ENCODE measurements around the gene CRPPA. TPM values are rescaled to one million over a fixed set of nuclear protein-coding genes. Genes with fewer than 3 reads are reported as not detected.
"Not testable (repeated sequence)": the region's sequence is repeated elsewhere in the genome, so short reads cannot be mapped to it uniquely, and the experiment has no call there.

CRPPA gene
- total RNA-seq, 2 donors from 2014 or later: 1.4 to 2.1 TPM

DNA sequence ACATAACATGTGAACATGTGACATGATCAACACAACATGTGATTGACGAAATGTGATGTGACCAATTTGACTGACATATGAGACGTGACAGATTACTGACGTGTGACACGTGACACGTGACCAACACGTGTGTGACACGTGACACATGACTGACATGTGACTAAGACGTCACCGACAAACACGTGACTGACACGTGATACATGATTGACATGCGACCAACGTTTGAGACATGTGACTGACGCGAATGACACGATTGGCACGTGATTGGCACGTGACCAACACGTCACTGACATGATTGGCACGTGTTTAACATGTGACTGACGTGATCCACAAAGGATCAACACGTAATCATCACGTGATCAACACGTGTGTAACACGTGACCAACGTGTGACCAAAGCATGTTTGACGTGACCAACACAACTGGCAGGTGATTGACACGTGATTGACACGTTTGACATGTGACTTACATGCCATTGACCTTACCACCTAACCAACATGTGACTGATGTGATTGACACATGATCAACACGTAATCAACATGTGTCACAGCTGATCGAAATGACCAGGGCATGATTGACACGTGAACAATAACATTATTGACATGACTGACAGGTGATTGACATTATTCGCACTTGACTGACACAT, 23.7 kb downstream of the CRPPA start:
- Histone ChIP-seq H3K9me3 (no peaks in the 10 kb centered on the region), H3K27ac (no peak overlapping the region), H3K4me3 (no peak overlapping the region), H3K4me1 (ENCODE audit: control insufficient read depth in 1 of 2, low read depth in 2 of 2) (no peaks in the 10 kb centered on the region), H3K27me3 (replicated peaks; ENCODE audit: insufficient read depth) (no peaks in the 10 kb centered on the region), H3K36me3 (no peaks in the 10 kb centered on the region)
- no peak for DNase-seq (ENCODE audit: low spot score)
- ATAC-seq (ENCODE audit: insufficient number of reproducible peaks, low FRiP score, low read depth): no peak
- TF ChIP-seq, protein P1, sequence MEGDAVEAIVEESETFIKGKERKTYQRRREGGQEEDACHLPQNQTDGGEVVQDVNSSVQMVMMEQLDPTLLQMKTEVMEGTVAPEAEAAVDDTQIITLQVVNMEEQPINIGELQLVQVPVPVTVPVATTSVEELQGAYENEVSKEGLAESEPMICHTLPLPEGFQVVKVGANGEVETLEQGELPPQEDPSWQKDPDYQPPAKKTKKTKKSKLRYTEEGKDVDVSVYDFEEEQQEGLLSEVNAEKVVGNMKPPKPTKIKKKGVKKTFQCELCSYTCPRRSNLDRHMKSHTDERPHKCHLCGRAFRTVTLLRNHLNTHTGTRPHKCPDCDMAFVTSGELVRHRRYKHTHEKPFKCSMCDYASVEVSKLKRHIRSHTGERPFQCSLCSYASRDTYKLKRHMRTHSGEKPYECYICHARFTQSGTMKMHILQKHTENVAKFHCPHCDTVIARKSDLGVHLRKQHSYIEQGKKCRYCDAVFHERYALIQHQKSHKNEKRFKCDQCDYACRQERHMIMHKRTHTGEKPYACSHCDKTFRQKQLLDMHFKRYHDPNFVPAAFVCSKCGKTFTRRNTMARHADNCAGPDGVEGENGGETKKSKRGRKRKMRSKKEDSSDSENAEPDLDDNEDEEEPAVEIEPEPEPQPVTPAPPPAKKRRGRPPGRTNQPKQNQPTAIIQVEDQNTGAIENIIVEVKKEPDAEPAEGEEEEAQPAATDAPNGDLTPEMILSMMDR (IDR thresholded peaks at IDR 0.05): no peak

DNA sequence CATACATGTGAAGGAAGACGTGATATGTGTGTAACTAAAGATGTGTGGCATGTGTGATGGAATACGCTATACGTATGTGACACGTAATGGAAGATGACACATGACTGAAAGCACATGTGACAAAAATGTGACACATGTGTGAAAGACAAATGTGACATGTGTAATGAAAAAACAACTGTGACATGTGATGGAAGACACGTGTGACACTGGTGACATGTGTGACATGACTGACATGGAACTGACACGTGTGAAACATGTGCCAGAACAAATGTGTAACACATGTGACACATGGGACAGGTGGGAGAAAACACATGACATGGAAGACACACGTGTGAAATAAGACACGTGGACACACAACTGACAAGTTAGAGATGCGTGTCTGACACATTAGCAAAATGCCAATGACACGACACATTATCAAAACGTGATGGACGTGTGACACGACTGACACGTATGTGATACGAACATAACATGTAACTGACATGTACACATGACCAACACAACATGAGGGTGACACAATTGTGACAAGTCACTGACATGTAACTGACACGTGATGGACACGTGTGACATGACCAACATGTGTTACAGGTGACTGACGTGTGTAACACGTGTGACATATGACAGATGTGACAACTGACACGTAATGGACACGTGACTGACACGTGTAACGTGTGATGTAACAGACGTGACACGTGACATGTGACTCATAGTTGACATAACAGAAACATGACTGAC, 24.4 kb downstream of the CRPPA start:
- TF ChIP-seq, protein P1 (IDR thresholded peaks at IDR 0.05): no peak
- H3K36me3 ChIP-seq: no peaks in the 10 kb centered on the region
- ATAC-seq (ENCODE audit: insufficient number of reproducible peaks, low FRiP score, low read depth) (no peak), DNase-seq (ENCODE audit: low spot score) (no peak)
- no peak overlapping the region for H3K4me3 ChIP-seq
- H3K27me3 ChIP-seq (replicated peaks; ENCODE audit: insufficient read depth): no peaks in the 10 kb centered on the region
- H3K9me3 ChIP-seq: no peaks in the 10 kb centered on the region
- H3K27ac ChIP-seq: no peak overlapping the region
- H3K4me1 ChIP-seq (ENCODE audit: control insufficient read depth in 1 of 2, low read depth in 2 of 2): no peaks in the 10 kb centered on the region

DNA sequence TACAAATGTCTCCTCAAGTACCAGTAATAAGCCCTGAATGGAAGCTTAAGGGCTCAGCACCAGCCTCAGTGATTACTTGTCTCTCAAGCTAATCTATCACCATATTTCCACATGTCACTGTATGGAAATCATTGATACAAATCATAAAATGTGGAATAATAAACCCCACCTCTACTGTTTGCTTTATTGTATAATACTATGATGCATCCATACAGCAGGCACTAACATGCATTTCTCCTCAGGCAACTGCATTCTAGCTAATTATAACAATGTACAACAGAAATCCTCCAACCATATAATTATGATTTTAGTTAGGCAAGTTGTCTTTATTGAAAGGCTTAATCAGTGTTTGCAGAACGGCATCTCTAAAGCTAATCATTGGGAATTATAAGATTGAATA, 26.2 kb downstream of the CRPPA start:
- TF ChIP-seq, protein P1 (IDR thresholded peaks at IDR 0.05): no peak
- no peak for ATAC-seq (ENCODE audit: insufficient number of reproducible peaks, low FRiP score, low read depth)
- no peaks in the 10 kb centered on the region for H3K4me1 ChIP-seq (ENCODE audit: control insufficient read depth in 1 of 2, low read depth in 2 of 2)

DNA sequence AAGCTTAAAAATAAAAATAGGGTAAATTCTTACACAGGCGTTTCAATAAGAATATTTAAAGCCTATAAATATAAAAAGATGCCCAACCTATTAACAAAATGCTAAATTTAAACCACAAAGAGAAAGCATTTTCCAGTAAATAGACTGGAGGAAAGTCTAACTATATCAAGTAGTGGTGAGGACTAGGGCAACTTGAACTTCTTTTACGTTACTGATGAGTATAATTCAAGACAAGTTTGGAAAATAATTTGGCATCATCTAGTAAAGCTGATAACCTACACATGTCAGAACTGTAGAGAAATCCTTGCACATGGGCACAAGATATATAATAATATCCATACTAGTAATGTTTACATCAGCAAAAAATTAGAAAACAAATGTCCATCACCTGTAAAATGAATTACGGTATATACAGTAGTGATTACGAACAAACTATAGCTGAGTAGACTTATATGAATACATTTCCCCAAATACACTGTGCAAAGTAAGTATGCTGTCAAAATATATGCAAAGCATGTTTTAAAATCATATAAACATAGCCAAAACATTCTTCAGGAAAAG, 27.4 kb downstream of the CRPPA start:
- Histone ChIP-seq H3K27ac (no peak overlapping the region), H3K4me1 (ENCODE audit: control insufficient read depth in 1 of 2, low read depth in 2 of 2) (no peaks in the 10 kb centered on the region), H3K36me3 (no peaks in the 10 kb centered on the region), H3K27me3 (replicated peaks; ENCODE audit: insufficient read depth) (no peaks in the 10 kb centered on the region), H3K4me3 (no peak overlapping the region), H3K9me3 (no peaks in the 10 kb centered on the region)
- no peak for ATAC-seq (ENCODE audit: insufficient number of reproducible peaks, low FRiP score, low read depth)
- TF ChIP-seq, protein P1 (IDR thresholded peaks at IDR 0.05): no peak
- no peak for DNase-seq (ENCODE audit: low spot score)

More for the DNA sequence above, 26.2 kb downstream of the CRPPA start:
- Histone ChIP-seq H3K27ac (no peak overlapping the region), H3K36me3 (no peaks in the 10 kb centered on the region), H3K4me3 (no peak overlapping the region), H3K9me3 (no peaks in the 10 kb centered on the region), H3K27me3 (replicated peaks; ENCODE audit: insufficient read depth) (no peaks in the 10 kb centered on the region)
- DNase-seq (ENCODE audit: low spot score): no peak

DNA sequence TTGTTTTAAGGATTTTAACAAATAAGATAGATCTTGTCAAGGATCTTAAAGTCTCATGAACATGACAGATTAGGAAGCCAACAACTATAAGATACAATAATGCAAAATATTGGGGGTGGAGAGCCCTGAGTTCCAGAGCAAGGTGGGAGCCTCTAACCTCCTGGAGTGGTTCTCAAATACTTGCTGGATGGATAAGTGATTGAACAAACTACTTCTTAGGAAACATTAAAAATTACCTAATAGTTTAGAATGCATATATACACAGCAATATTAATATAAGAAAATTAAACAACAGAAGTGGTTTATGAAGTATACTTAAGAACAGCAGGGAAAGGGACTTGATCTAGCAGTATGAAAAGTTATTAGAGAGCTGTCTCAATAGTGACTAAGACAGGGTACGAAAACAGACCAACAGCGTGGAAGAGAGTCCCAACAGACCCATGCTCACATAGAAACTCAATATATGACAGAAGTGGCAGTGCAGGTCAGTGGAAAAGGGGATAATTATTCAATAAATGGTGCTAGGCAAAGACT, 28.3 kb downstream of the CRPPA start:
- Histone ChIP-seq H3K4me1 (ENCODE audit: control insufficient read depth in 1 of 2, low read depth in 2 of 2) (no peaks in the 10 kb centered on the region), H3K4me3 (no peak overlapping the region), H3K27ac (no peak overlapping the region), H3K9me3 (peaks cover 3% of the 10 kb centered on the region), H3K36me3 (no peaks in the 10 kb centered on the region), H3K27me3 (replicated peaks; ENCODE audit: insufficient read depth) (no peaks in the 10 kb centered on the region)
- ATAC-seq (ENCODE audit: insufficient number of reproducible peaks, low FRiP score, low read depth) (no peak), DNase-seq (ENCODE audit: low spot score) (no peak)
- TF ChIP-seq, protein P1 (IDR thresholded peaks at IDR 0.05): no peak

DNA sequence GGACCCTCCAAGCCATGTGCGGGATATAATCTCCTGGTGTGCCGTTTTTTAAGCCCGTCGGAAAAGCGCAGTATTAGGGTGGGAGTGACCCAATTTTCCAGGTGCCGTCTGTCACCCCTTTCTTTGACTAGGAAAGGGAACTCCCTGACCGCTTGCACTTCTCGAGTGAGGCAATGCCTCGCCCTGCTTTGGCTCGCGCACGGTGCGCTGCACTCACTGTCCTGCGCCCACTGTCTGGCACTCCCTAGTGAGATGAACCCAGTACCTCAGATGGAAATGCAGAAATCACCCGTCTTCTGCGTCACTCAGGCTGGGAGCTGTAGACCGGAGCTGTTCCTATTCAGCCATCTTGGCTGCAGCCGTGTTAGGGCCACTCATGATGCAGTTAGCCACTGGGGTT, 37.6 kb downstream of the CRPPA start:
- ATAC-seq (ENCODE audit: insufficient number of reproducible peaks, low FRiP score, low read depth); H3K4me1 ChIP-seq (ENCODE audit: control insufficient read depth in 1 of 2, low read depth in 2 of 2); H3K27ac ChIP-seq; H3K4me3 ChIP-seq; H3K27me3 ChIP-seq (replicated peaks; ENCODE audit: insufficient read depth); H3K9me3 ChIP-seq; DNase-seq (ENCODE audit: low spot score); H3K36me3 ChIP-seq: not testable (repeated sequence)

DNA sequence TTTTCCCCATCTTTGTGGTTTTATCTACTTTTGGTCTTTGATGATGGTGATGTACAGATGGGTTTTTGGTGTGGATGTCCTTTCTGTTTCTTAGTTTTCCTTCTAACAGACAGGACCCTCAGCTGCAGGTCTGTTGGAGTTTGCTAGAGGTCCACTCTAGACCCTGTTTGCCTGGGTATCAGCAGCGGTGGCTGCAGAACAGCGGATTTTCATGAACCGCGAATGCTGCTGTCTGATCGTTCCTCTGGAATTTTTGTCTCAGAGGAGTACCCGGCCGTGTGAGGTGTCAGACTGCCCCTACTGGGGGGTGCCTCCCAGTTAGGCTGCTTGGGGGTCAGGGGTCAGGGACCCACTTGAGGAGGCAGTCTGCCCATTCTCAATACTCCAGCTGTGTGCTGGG, 38.2 kb downstream of the CRPPA start:
- not testable (repeated sequence) for ATAC-seq (ENCODE audit: insufficient number of reproducible peaks, low FRiP score, low read depth); H3K27ac ChIP-seq; H3K27me3 ChIP-seq (replicated peaks; ENCODE audit: insufficient read depth); H3K4me3 ChIP-seq; DNase-seq (ENCODE audit: low spot score); H3K36me3 ChIP-seq; H3K4me1 ChIP-seq (ENCODE audit: control insufficient read depth in 1 of 2, low read depth in 2 of 2); H3K9me3 ChIP-seq

Measured in thoracic aorta (tissue), 2 donors.